GM21529 (cell line): ENCODE measurements around the gene OR52J3.

Source experiments
- ATAC-seq: cut with Tn5 transposase; IDR thresholded peaks from one replicate; pipeline ENCODE4 v1.9.1; 2021; ENCODE audit not compliant: unreplicated experiment

The OR52J3 gene

GRCh38 chr11:5092821-5093585 is 46.7 kb downstream of the OR52J3 start:
- ATAC-seq, result no peak

- no peak for ATAC-seq
Observed at GRCh38 chr11:5096011-5096410, 49.7 kb downstream of the OR52J3 start.
